ENCODE measurements around the gene ZNF683.

DNA sequence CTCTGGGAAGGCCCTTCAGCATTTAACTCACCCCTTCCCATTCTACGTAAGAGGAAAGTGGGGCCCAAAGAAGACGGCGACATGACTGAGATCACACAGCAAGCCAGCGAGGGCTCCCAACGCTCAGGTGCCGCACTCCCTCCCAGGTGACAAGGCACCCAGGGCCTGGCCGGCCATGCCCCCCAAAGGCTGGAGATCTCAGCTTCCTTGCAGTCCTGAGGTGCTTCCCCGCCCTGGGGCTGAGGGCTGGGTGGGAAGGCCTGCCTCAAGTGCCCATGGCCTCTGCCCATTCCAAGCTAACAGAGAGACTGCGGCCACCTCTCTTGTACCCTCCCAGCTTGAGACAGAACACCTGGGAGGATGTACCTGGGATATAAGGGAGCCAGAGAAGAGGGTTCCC is 17.6 kb downstream of the ZNF683 start:
- TF ChIP-seq, protein P1, sequence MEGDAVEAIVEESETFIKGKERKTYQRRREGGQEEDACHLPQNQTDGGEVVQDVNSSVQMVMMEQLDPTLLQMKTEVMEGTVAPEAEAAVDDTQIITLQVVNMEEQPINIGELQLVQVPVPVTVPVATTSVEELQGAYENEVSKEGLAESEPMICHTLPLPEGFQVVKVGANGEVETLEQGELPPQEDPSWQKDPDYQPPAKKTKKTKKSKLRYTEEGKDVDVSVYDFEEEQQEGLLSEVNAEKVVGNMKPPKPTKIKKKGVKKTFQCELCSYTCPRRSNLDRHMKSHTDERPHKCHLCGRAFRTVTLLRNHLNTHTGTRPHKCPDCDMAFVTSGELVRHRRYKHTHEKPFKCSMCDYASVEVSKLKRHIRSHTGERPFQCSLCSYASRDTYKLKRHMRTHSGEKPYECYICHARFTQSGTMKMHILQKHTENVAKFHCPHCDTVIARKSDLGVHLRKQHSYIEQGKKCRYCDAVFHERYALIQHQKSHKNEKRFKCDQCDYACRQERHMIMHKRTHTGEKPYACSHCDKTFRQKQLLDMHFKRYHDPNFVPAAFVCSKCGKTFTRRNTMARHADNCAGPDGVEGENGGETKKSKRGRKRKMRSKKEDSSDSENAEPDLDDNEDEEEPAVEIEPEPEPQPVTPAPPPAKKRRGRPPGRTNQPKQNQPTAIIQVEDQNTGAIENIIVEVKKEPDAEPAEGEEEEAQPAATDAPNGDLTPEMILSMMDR (IDR thresholded peaks at IDR 0.05; ENCODE audit: extremely low read depth in 1 of 2, insufficient read depth in 1 of 2, low read depth in 1 of 2, low read length in 2 of 2): no peak
- TF ChIP-seq POLR2A (IDR thresholded peaks at IDR 0.05; ENCODE audit: low read depth, low read length): no peak
- no peak for TF ChIP-seq POLR2AphosphoS5 (IDR thresholded peaks at IDR 0.05; ENCODE audit: insufficient read depth, low read depth, low read length)
- TF ChIP-seq EZH2 (IDR thresholded peaks at IDR 0.05; ENCODE audit: borderline replicate concordance, low read depth, low read length, severe bottlenecking): no peak
- TF ChIP-seq, protein P2, sequence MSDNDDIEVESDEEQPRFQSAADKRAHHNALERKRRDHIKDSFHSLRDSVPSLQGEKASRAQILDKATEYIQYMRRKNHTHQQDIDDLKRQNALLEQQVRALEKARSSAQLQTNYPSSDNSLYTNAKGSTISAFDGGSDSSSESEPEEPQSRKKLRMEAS (IDR thresholded peaks at IDR 0.05; ENCODE audit: insufficient read depth, insufficient read length): no peak
- TF ChIP-seq JUN (IDR thresholded peaks at IDR 0.05; ENCODE audit: borderline replicate concordance, insufficient read depth, insufficient read length, low read depth): no peak
- TF ChIP-seq GATA2 (IDR thresholded peaks at IDR 0.05; ENCODE audit: insufficient read depth, insufficient read length, low read depth, low read length): no peak
- no peak for TF ChIP-seq MYC (IDR thresholded peaks at IDR 0.05; ENCODE audit: low read depth, low read length)
- TF ChIP-seq FOS (IDR thresholded peaks at IDR 0.05; ENCODE audit: borderline replicate concordance, insufficient read depth, low read length): no peak

Data from endothelial cell of umbilical vein (primary cell).